HepG2 (cell line): Measurements from ENCODE around the gene LRRC39. TPM values are rescaled to one million over a fixed set of nuclear protein-coding genes. Genes with fewer than 3 reads are reported as not detected.

Experiments
- ATAC-seq: fragments of 200-7000 bp; cut with Tn5 transposase; 3 replicates; pipeline ENCODE4 v1.9.1; 2020; ENCODE audit warnings: mild to moderate bottlenecking, moderate library complexity
- BruUV-seq: library from RNA; stranded (reverse); fragments of 400-500 nt; replicated peaks from 2 replicates; lab custom pipeline; 2021; lab: Mats Ljungman, UMichigan
- CTCF ChIA-PET: fragments of 300-600 bp; formaldehyde crosslinking; extraction: SDS; loops from one replicate; lab custom pipeline; 2021; ENCODE audit warnings: low total read pairs, inconsistent platforms, low intra/inter-chr PET ratio; lab: Yijun Ruan, JAX
- POLR2A ChIA-PET: fragments of 350-600 bp; sonication (Branson Sonifier 250); formaldehyde crosslinking; loops from one replicate; lab custom pipeline; 2020; ENCODE audit warnings: antibody characterized with exemption, inconsistent platforms; lab: Yijun Ruan, JAX
- DNase-seq: peaks from one replicate; pipeline ENCODE4 v3.0.0-alpha.2; 2015; ENCODE audit warnings: low spot score
- FAIRE-seq: peaks from 3 replicates; lab custom pipeline; 2011; peaks lifted over from hg19 to GRCh38; lab: Jason Lieb, UNC
- H2AFZ ChIP-seq: one replicate; pipeline ENCODE4 v1.6.1; 2011; ENCODE audit warnings: low read length, inconsistent platforms
- H3K27ac ChIP-seq: fragments of 300-600 bp; 3 replicates; pipeline ENCODE4 v1.8.0; 2011; ENCODE audit warnings: mixed run types, mild to moderate bottlenecking, mixed read lengths, low read length, inconsistent platforms; ENCODE audit not compliant: insufficient read depth; ENCODE audit errors: extremely low read length
- H3K27me3 ChIP-seq, 2 experiments: fragments of 200-600 bp in 1 of 2; 2 replicates in 1 of 2; 3 replicates in 1 of 2; pipeline versions ENCODE4 v1.6.0 to v1.8.0; 2011; ENCODE audit warnings: low read length in 2 of 2, mild to moderate bottlenecking in 2 of 2, moderate library complexity in 2 of 2, inconsistent platforms in 1 of 2; ENCODE audit not compliant: insufficient read depth in 2 of 2, control insufficient read depth in 1 of 2
- H3K36me3 ChIP-seq, 2 experiments: fragments of 200-600 bp in 1 of 2; replicated peaks in 1 of 2; 2 replicates in 1 of 2; 3 replicates in 1 of 2; pipeline versions ENCODE4 v1.5.1 to v1.8.0; 2011; ENCODE audit warnings: low read length in 2 of 2, inconsistent platforms in 1 of 2; ENCODE audit not compliant: insufficient read depth in 2 of 2, control insufficient read depth in 1 of 2
- H3K4me1 ChIP-seq: 2 replicates; pipeline ENCODE4 v1.5.1; 2012; ENCODE audit warnings: low read length, inconsistent platforms; ENCODE audit not compliant: insufficient read depth
- H3K4me2 ChIP-seq: 2 replicates; pipeline ENCODE4 v1.6.0; 2011; ENCODE audit warnings: low read depth, low read length, inconsistent platforms
- H3K4me3 ChIP-seq, 3 experiments: fragments of 200-600 bp in 1 of 3; sonication (generic), shearing (Covaris generic) in 1 of 3; replicated peaks in 1 of 3; 2 replicates each; pipeline ENCODE4 v1.5.1; 2011 to 2016; ENCODE audit warnings: low read length in 3 of 3, inconsistent platforms in 2 of 3, low read depth in 2 of 3, mild to moderate bottlenecking in 2 of 3, control low read depth in 1 of 3, mixed read lengths in 1 of 3; ENCODE audit not compliant: insufficient read depth in 1 of 3
- H3K79me2 ChIP-seq: one replicate; pipeline ENCODE4 v1.6.1; 2011; ENCODE audit warnings: low read length, inconsistent platforms; ENCODE audit not compliant: insufficient read depth
- H3K9ac ChIP-seq: 2 replicates; pipeline ENCODE4 v1.6.0; 2011; ENCODE audit warnings: mild to moderate bottlenecking, low read depth, low read length, inconsistent platforms; ENCODE audit not compliant: insufficient read depth
- H3K9me3 ChIP-seq: 2 replicates; pipeline ENCODE4 v1.5.1; 2012; ENCODE audit warnings: mild to moderate bottlenecking, low read length
- H4K20me1 ChIP-seq: 2 replicates; pipeline ENCODE4 v1.6.0; 2011; ENCODE audit warnings: inconsistent platforms, mild to moderate bottlenecking, low read length, moderate library complexity; ENCODE audit not compliant: insufficient read depth
- ARID2 ChIP-seq: sonication (generic); formaldehyde crosslinking; IDR thresholded peaks from 2 replicates; pipeline ENCODE4 v1.8.1; 2022; ENCODE audit warnings: mild to moderate bottlenecking, missing genetic modification reagents, borderline replicate concordance
- FIP1L1 ChIP-seq: fragments of 200-400 bp; formaldehyde crosslinking; IDR thresholded peaks from 2 replicates; pipeline ENCODE4 v1.6.1; 2018; ENCODE audit warnings: low read depth, mild to moderate bottlenecking, low read length, moderate library complexity, borderline replicate concordance; ENCODE audit not compliant: insufficient read depth
- HOXA5 ChIP-seq: sonication (generic); formaldehyde crosslinking; IDR thresholded peaks from 2 replicates; pipeline ENCODE4 v1.4.0; 2020; ENCODE audit warnings: missing genetic modification reagents
- NFE2L1 ChIP-seq: sonication (generic); formaldehyde crosslinking; IDR thresholded peaks from 2 replicates; pipeline ENCODE4 v1.4.0; 2020; ENCODE audit warnings: missing genetic modification reagents, mild to moderate bottlenecking, borderline replicate concordance
- ZBTB34 ChIP-seq: sonication (generic); formaldehyde crosslinking; IDR thresholded peaks from 2 replicates; pipeline ENCODE4 v1.8.0; 2022; ENCODE audit warnings: mild to moderate bottlenecking, missing genetic modification reagents
- ZNF687 ChIP-seq: sonication (generic); formaldehyde crosslinking; IDR thresholded peaks from 2 replicates; pipeline ENCODE4 v1.5.1; 2020; ENCODE audit warnings: mild to moderate bottlenecking, missing genetic modification reagents, moderate library complexity
- WGBS: methylation state at CpG from one replicate; pipeline ENCODE4 v1.1.6; 2017; ENCODE audit warnings: low lambda C conversion rate; 5-methylcytosine and 5-hydroxymethylcytosine counted together
- in situ Hi-C: cut with HindIII; loops from 2 replicates; pipeline ENCODE4 v1.10.0; 2017; ENCODE audit warnings: low pct_unique_long_range_greater_than_20kb; ENCODE audit not compliant: extremely low pct_ligation_motif_present
- intact Hi-C: fragments of 100-400 bp; cut with micrococcal nuclease; formaldehyde crosslinking; loops from one replicate; pipeline ENCODE4 v1.10.0; 2022; ENCODE audit not compliant: unreplicated experiment
- polyA plus RNA-seq, 8 experiments: library from polyadenylated mRNA; depleted of rRNA in 3 of 8; stranded (reverse) in 7 of 8; unstranded in 1 of 8; fragments of >200 nt; fragmentation: Illumina TruSeq in 4 of 8; extraction: Trizol in 4 of 8; gene quantifications; 2 replicates each; pipeline versions ENCODE4 v1.2.1 to v1.2.3, GENCODE V29; 2011 to 2016; ENCODE audit warnings: low read depth in 4 of 8, missing spikeins in 1 of 8, mixed read lengths in 1 of 8; ENCODE audit not compliant: insufficient read depth in 1 of 8
- total RNA-seq, 5 experiments: library from RNA; depleted of rRNA; stranded (reverse); fragments of >200 nt; fragmentation: Illumina TruSeq; extraction: Trizol; gene quantifications; 2 replicates each; pipeline ENCODE4 v1.2.3, GENCODE V29; 2016; ENCODE audit warnings: low read depth in 1 of 5

Gene LRRC39
- total and polyA plus RNA-seq, 2 of the 13 experiments (the other 11 are each of a cell fraction or from before 2014, with no cell fraction given) = 0.07 to 0.32 TPM

- no peak overlapping the region for H3K9ac ChIP-seq
- H3K4me2 ChIP-seq = no peak overlapping the region
- no peaks in the 10 kb centered on the region for H3K27me3 ChIP-seq
- no peaks in the 10 kb centered on the region for H4K20me1 ChIP-seq
- CTCF ChIA-PET = no interaction called here
- no peaks in the 10 kb centered on the region for H3K9me3 ChIP-seq
- ATAC-seq (no peak), FAIRE-seq (no peak), DNase-seq (no peak)
- H2AFZ ChIP-seq = no peak overlapping the region
- intact Hi-C loops (no loop called here), in situ Hi-C loops (no loop called here)
- H3K36me3 ChIP-seq = peaks cover 0 to 25% of the 10 kb centered on the region in 2 experiments; a peak in 2 of 5 replicates
- TF ChIP-seq ZNF687 (CRISPR knock-in tag) (no peak), NFE2L1 (CRISPR knock-in tag) (no peak), FIP1L1 (no peak), ARID2 (no peak), HOXA5 (no peak), ZBTB34 (no peak)
- H3K27ac ChIP-seq = no peak overlapping the region
- H3K4me3 ChIP-seq = no peak overlapping the region
- POLR2A ChIA-PET = no interaction called here
- no peaks in the 10 kb centered on the region for H3K79me2 ChIP-seq
- WGBS = 97% methylated on average over 5 of the region's 6 CpGs
- H3K4me1 ChIP-seq = no peaks in the 10 kb centered on the region
- no TSS peak for BruUV-seq
Measured at GRCh38 chr1:100219457-100219856, 41.4 kb upstream of the LRRC39 start.
